Measurements from ENCODE around the gene MEX3D.

DNA sequence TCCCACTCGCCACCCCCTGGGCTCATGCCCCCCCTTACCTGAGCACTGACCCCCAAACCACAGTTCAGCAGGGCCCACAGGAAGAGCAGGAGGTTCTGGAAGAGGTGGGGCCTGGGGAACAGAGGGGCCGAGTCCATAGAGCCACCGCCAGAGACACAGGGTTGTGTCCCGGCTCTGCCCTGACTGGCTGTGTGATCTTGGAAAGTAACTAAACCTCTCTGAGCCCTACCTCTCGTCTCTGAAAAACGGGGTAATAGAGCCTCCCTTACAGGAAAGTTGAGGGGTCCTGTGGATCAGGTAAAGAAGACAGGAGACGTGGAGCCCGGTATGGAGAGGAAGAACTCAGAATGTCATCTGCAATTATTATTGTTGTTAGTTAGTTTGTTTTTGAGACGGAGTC is 57.3 kb downstream of the MEX3D start:
- TF ChIP-seq, protein P1, sequence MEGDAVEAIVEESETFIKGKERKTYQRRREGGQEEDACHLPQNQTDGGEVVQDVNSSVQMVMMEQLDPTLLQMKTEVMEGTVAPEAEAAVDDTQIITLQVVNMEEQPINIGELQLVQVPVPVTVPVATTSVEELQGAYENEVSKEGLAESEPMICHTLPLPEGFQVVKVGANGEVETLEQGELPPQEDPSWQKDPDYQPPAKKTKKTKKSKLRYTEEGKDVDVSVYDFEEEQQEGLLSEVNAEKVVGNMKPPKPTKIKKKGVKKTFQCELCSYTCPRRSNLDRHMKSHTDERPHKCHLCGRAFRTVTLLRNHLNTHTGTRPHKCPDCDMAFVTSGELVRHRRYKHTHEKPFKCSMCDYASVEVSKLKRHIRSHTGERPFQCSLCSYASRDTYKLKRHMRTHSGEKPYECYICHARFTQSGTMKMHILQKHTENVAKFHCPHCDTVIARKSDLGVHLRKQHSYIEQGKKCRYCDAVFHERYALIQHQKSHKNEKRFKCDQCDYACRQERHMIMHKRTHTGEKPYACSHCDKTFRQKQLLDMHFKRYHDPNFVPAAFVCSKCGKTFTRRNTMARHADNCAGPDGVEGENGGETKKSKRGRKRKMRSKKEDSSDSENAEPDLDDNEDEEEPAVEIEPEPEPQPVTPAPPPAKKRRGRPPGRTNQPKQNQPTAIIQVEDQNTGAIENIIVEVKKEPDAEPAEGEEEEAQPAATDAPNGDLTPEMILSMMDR (IDR thresholded peaks at IDR 0.05): no peak
- no peak for TF ChIP-seq POLR2AphosphoS5 (IDR thresholded peaks at IDR 0.05)

Data from gastroesophageal sphincter (tissue), 3 donors.